NOMO-1 (cell line): ENCODE results near the gene CDC42BPA.
A peak's percentile ranks its signal among the peaks of the same experiment; 100 is the strongest.
"Not testable (repeated sequence)": the region's sequence is repeated elsewhere in the genome, so short reads cannot be mapped to it uniquely, and the experiment has no call there.

Source experiments
- DNase-seq, 2 experiments: peaks; one replicate each; lab custom pipeline; 2025; ENCODE audit not compliant: unreplicated experiment in 2 of 2; lab: John Stamatoyannopoulos, UW

Gene CDC42BPA

DNA sequence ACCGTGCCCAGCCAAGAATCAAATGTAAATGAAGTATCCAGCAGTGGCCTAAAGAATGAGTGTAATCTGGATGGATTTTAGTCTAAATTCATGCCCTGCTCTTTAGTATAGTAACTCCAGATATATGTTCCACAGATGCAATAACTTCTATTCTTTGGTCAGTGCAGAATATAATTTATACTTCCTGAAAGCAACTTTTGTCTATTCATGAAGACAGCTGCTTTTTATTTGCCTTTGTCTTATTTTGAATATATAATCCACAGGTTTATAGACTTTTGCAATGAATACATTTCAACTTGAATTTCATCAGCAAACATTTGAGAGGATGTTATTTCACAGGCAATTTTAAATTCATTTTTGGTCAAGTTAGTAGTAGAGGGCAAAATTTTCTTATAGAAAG, 54.4 kb downstream of the CDC42BPA start:
- DNase-seq = no peak

GRCh38 chr1:227261501-227261900, 56.8 kb downstream of the CDC42BPA start:
- DNase-seq = no peak

DNA sequence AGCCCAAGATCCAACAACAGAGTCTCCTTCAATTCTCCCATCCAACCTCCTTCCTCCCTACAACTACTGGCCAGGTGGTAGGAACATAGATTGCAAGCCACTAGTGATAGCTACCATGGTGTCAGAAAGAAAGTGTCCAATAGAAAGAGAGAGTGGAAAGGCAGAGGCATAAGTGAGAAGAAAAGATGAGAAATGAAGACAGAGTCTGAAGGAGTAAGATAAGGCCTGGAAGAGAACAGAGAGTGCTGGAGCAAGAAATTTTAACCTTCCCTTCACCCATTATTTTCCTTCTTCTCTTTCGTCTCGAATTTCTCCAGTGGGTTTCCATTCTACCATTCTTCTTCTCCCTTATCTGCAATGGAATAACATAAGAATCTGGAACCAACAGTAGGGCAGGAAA, 57.9 kb downstream of the CDC42BPA start:
- DNase-seq = no peak

DNA sequence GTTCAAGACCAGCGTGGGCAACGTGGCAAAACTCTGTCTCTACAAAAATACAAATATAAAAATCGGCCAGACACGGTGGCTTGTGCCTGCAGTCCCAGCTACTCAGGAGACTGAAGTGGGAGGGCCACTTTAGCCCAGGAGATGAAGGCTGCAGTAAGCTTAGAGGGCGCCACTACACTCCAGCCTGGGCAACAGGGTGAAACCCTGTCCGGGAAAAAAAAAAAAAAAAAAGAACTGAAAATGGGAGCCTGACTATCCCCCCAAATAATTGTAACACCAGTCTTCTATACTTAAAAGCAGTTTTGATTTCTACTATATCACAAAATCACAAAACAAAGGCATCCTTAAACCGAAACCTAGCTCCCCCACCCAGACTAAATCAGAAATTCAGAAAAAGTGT, 60.3 kb downstream of the CDC42BPA start:
- DNase-seq = no peak

DNA sequence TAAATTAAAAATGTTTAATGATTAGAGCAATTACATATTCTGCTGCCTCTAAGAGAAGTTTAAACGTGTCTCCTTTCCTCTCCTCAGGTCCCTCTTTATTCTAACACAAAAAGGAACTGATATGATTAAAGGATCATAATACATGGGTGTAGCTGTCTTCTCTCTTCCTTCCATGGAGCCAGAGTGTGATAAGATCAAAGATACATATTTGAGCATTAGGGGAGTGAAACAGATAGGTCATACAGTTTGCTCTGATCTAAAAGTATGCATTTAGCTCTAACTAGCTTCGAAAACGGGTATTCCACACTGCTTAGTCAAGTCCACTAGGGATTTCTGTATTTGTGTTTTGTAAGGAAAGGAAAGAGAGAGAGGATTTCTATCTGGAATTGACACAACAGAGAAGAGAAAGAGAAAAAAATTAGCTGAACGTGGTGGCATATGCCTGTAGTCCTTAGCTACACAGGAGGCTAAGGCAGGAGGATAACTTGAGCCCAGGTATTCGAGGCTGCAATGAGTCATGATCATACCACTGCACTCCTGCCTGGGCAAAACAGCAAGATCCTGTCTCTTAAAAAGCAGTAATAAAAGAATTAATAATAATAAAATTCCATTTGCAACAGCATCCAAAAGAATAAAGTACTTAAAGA, 63.1 kb downstream of the CDC42BPA start:
- DNase-seq = no peak

DNA sequence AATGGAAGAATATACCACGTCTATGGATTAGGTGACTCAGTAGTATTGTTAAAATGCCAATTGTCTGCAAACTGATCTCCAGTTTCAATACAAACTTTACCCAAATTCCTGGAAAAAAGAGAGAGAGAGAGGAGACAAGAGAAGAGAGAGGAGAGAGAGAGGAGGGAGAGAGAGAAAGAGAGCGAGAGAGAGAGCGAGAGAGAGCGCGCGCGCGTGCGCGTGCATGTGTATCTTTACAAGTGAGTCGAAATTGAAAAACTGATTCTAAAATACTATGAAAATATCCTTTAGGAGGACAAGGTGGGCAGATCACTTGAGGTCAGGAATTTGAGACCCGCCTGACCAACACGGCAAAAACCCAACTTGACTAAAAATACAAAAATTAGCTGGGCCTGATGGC, 65.2 kb downstream of the CDC42BPA start:
- DNase-seq = no peak

GRCh38 chr1:227245613-227246320, 72.5 kb downstream of the CDC42BPA start:
- DNase-seq = no peak

DNA sequence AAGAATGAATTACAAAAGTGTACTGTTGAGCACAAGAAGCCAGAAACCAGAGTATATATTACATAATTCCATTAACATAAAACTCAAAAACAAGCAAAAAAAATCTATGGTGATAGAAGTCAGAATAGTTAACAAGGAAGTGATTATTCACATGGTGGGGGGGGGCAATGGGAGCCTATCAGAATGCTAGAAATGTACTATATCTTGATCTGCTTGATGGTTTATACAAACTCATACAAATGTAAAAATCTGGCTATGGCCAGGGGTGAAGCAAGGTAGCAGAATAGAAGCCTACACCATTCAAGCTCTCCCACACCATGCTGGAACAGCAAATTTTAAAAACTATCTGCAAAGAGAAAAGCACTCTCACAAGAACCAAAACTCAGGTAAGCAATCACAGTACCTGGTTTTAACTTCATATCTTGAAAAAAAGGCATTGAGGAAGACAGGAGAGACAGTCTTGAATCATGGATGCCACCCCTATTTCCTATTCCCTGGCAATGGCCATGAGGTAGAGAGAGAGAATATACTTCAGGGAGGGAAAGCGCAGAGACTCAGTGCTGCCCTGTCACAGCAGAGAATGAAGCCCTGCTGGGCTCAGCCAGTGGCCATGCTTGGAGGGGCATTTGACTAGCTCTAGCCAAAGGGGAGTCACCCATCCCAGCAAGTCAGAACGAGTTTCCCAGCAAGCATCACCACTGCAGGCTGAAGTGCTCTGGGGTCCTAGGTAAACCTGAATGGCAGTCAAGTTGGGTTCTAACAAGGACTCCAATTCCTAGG, 73.8 kb downstream of the CDC42BPA start:
- no peak for DNase-seq

DNA sequence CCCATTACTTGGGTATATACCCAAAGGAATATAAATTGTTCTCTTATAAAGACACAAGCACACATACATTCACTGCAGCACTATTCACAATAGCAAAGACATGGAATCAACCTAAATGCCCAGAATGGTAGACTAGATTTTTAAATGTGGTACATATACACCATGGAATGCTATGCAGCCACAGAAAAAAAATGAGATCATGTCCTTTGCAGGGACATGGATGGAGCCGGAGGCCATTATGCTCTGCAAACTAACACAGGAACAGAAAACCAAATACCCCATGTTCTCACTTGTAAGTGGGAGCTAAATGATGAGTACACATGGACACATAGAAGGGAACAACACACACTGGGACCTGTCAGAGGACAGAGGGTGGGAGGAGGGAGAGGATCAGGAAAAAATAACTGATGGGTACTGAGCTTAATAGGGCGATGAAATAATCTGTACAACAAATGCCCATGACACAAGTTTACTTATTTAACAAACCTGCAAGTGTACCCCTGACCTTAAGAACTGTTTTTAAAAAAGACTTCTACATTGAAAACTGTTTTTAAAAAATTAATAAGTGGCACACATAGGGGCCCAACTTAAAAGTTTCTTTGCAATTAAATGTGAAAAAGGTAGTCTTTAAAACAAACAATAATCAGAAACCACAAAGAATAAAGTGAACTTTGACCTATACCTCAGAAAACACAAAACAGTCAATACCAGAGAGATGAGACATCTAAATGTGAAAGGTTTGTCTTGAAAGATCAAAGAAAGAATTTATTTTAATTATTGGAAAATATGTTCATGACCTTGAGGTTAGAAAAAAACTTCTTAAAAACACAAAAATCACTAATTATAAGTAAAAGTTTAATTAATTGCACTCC, 75.2 kb downstream of the CDC42BPA start:
- DNase-seq = no peak

DNA sequence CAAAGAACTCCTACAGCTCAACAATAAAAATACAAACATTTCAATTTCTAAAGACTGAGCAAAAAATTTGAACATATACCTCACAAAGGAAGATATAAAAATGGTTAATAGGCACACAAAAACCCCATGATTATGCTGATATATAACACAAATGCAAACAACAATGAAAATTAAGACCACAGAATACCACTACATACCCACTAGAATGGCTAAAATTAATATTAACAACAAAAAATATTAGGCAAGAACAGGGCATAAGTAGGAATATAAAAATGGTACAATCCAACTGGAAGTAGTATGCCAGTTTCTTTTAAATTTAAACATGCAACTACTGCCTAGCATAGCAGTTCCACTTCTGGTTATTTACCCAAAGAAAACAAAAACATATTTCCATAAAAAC, 77.3 kb downstream of the CDC42BPA start:
- no peak for DNase-seq

GRCh38 chr1:227234998-227235405, 83.3 kb downstream of the CDC42BPA start:
- DNase-seq = no peak

GRCh38 chr1:227231128-227231527, 87.2 kb downstream of the CDC42BPA start:
- DNase-seq = not testable (repeated sequence)

DNA sequence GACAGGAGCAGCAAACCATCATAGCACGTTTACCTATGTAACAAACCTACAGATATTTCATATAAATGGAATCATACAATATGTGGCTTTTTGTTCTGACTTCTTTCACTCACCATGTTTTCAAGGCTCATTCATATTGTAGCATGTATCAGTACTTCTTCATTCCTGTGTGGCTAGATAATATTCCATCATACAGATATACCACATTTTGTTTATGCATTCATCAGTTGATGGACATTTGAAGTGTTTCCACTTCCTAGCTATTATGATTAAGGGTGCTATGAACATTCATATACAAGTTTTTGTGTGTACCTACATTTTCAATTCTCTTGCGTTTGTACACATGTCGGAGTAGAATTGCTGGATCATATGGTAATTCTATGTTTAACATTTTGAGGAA, 90.1 kb downstream of the CDC42BPA start:
- no peak for DNase-seq

DNA sequence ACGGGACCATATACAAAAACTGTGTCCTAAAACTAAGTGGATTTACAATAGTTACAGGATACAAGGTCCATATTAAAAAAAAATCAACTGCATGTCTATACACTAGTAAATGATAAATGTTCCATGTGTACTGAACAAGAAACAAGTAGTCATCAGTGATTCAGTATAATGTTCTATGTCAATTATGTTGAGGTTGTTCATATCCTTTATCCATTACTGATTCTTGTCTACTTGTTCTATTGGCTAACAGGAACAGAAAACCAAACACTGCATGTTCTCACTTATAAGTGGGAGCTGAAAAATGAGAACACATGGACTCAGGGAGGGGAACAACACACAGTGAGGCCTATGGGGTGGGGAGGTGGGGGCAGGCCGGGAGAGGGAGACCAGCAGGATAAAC, 90.5 kb downstream of the CDC42BPA start:
- DNase-seq = no peak

DNA sequence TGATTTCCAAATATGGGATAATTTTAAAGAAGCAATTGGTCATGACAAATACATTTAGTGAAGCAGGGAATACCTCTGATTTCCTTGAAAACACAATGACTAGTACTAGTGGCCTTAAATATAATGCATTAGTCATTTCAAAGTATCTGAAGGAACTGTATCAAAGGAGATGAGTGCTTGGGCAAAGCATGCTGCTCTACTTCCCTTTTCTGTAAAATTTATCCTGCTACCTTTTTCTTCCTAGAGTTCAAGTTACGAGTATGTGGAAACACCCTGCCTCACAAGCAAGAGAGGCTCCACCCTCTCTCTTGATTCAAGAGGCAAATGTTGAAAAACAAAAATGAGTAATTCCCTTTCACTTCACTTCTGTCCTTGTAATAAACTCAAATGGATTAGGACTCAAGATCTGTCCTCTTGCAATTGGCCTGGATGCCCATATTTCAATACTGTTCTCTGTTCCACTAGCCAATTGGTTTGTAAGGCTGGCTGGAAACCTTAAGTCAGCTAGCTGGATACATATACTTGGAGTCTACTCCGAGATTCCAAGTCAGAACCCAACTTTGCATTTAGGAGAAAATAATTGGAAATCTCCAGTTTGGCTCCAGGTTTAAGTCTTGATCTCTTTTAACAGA, 92.5 kb downstream of the CDC42BPA start:
- DNase-seq = peak in 1 of 2 experiments; percentile 34

- no peak for DNase-seq
These were observed 95.0 kb downstream of the CDC42BPA start for GRCh38 chr1:227223171-227223806.

- no peak for DNase-seq
These were observed 98.5 kb downstream of the CDC42BPA start for GRCh38 chr1:227219715-227220292.

- DNase-seq = no peak
These were observed 99.3 kb downstream of the CDC42BPA start for GRCh38 chr1:227218870-227219573.
